HL-60/S4 (cell line): Measurements from ENCODE around the gene OTUD3.

Experiments used
- in situ Hi-C: fragments of 300-500 bp; cut with MboI; formaldehyde crosslinking; loops from 2 replicates; pipeline ENCODE4 v1.14.3; 2022; ENCODE audit warnings: low sequenced_read_pairs

Gene OTUD3

GRCh38 chr1:19942657-19943056 is 60.5 kb downstream of the OTUD3 start:
- in situ Hi-C loops: no loop called here

GRCh38 chr1:19945914-19946313 is 63.7 kb downstream of the OTUD3 start:
- in situ Hi-C loops: no loop called here

GRCh38 chr1:19946331-19946751 is 64.1 kb downstream of the OTUD3 start:
- in situ Hi-C loops: no loop called here

GRCh38 chr1:19946971-19947370 is 64.8 kb downstream of the OTUD3 start:
- in situ Hi-C loops: no loop called here

GRCh38 chr1:19949016-19949415 is 66.8 kb downstream of the OTUD3 start:
- in situ Hi-C loops: no loop called here

- in situ Hi-C loops: no loop called here
Measured at GRCh38 chr1:19954059-19954458, 71.9 kb downstream of the OTUD3 start.

- in situ Hi-C loops: no loop called here
Measured at GRCh38 chr1:19955534-19956170, 73.5 kb downstream of the OTUD3 start.

GRCh38 chr1:19957779-19958178 is 75.6 kb downstream of the OTUD3 start:
- in situ Hi-C loops: no loop called here

GRCh38 chr1:19960591-19960990 is 78.4 kb downstream of the OTUD3 start:
- in situ Hi-C loops: no loop called here
